Stimulated activated CD8-positive, alpha-beta memory T cell treated with anti-CD3 and anti-CD28 coated beads, Interleukin-15, amount 100 ng/mL, for 48 hours (primary cell): ENCODE data around the gene CYTH2.
"Not testable (repeated sequence)": the region's sequence is repeated elsewhere in the genome, so short reads cannot be mapped to it uniquely, and the experiment has no call there.

ENCODE experiments used
- DNase-seq, 2 donors: peaks; one replicate each; pipeline ENCODE4 v3.0.0-alpha.2; 2020; ENCODE audit warnings: low read depth in 2 of 2

The CYTH2 gene

GRCh38 chr19:48477698-48478338, 8.6 kb downstream of the CYTH2 start:
- DNase-seq = no peak

- no peak for DNase-seq
These were observed 9.4 kb downstream of the CYTH2 start for GRCh38 chr19:48478339-48479256.

DNA sequence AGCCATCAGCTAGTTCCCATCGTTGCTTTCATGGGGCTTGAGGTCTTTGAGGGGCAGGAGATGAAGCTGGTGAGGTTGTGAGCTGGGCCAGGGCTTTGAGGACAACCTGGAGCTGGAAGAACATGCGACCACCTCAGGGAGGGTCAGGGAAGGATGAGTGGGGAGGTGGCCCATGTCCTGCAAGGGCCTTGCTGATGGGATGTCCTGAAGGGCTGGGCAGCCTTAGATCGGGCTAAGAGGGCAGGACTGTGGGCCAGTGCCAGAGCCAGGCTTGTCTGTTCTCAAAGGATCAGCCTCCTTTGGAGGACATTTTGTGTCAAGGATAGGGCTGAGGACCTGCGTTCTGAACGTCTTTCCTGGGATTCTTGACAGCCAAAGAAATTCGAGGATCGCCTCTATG, 10.5 kb downstream of the CYTH2 start:
- DNase-seq = no peak

GRCh38 chr19:48480183-48480557, 11.0 kb downstream of the CYTH2 start:
- no peak for DNase-seq

DNA sequence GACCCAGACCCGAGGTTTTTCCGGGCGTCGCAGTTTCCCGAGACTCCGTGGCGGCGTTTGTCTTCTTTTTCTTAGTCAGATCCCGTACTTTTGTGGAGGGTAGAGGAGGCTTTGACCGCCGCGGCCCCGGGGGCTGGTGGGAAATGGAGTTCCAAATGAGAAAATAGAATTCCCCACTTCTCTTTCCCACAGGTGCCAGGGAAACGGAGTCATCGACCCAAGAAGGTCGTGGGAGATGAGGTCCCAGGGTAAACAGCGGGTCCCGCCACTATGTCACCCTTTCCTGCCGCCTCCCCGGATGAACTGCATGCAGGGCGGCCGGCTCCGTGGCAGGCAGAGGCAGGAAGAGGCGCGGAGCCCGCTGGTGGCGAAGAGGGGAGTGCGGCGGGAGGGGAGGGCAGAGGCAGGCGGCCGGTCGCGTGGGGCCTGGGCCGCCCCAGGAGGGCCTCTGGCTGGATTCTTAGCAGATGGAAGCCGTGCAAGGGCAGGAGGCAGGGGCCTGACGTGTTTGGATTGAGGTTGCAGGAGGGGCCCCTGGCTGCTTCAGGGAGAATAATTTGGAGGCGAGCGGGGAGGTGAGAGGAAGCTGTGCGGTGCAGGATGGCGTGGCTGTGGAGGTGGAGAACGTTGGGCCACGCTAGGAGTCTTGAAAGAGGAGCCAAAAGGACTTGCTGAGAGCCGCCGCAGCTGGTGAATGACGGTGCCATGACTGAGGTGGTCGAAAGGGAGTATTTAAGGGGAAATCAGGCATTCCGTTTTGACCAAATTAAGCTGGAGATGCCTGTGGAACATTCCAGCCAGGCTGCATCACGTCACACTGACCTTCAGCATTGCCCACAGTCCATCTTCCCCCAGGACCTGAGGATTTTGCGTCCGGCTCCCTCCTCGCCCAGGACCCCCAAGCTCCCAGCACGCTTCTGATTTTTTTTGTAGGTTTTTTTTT, 11.7 kb downstream of the CYTH2 start:
- DNase-seq = peak in 1 of 2 donors; percentile 31

GRCh38 chr19:48481846-48482639, 12.9 kb downstream of the CYTH2 start:
- no peak for DNase-seq

- DNase-seq = no peak
These were observed 14.1 kb downstream of the CYTH2 start for GRCh38 chr19:48483301-48483700.

- no peak for DNase-seq
These were observed 15.2 kb downstream of the CYTH2 start for GRCh38 chr19:48484247-48484893.

GRCh38 chr19:48484931-48485612, 15.9 kb downstream of the CYTH2 start:
- no peak for DNase-seq

DNA sequence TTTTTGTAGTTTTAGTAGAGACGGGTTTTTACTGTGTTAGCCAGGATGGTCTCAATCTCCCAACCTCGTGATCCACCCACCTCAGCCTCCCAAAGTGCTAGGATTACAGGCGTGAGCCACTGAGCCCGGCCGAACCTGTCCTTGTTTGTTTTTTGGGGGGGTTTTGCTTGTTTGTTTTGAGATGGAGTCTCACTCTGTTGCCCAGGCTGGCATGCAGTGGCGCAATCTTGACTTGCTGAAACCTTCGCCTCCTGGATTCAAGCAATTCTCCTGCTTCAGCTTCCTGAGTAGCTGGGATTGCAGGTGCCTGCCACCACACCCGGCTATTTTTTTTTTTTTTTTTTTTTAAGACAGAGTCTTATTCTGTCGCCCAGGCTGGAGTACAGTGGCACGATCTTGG, 17.5 kb downstream of the CYTH2 start:
- not testable (repeated sequence) for DNase-seq

GRCh38 chr19:48487544-48487943, 18.4 kb downstream of the CYTH2 start:
- no peak for DNase-seq

DNA sequence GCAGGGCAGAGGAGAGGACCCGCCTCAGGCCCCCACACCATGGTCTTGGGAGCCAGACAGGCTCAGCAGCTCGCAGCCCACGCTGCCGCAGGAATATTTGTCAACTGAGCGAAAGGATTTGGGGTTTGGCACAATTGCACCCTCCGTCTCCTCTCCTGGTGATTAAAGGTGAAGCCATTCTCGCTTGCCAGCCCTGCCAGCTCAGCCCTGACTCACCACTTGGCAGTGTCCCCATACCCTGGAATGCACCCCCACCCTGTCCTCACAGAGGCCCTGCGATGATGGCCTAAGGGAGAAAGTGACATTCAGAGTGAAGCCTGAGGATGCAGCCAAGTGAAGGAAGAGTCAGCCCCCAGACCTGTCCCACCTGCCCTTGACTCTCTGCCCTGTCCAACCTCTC, 18.8 kb downstream of the CYTH2 start:
- no peak for DNase-seq

- not testable (repeated sequence) for DNase-seq
These were observed 19.3 kb downstream of the CYTH2 start for GRCh38 chr19:48488478-48488877.

DNA sequence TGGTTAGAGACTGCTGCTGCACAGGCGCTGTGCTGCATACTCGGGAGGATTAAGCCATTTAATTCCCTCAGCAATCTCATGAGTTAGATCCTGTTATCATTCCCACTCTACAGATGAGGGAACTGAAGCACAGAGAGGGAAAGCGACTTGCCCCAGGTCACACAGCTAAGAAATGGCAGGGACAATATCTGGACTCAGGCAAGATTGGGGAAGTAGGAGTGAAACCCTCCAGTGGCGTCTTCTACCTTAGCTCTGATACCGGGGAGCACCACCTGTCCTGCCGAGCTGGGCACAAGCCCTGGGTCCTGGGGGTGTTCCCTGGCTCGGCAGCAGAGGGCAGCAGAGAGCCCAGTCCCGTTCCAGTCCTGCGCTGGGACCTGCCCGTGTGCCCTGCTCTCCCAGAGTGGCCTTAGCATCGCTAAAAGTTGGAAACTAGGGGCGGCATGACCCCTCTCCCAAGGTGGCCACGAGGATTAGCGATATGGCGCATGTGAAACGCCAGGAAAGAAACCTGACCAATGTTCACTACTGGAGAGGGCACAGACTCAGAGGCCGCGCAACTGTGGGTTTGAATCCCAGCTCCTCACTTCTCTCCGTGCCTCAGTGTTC, 20.5 kb downstream of the CYTH2 start:
- peak; percentile 69 to 71 for DNase-seq

- DNase-seq = peak in 1 of 2 donors; percentile 28
These were observed 22.0 kb downstream of the CYTH2 start for GRCh38 chr19:48490981-48491792.

- DNase-seq = no peak
These were observed 22.6 kb downstream of the CYTH2 start for GRCh38 chr19:48491793-48492123.

- peak; percentile 65 to 82 for DNase-seq
These were observed 24.0 kb downstream of the CYTH2 start for GRCh38 chr19:48492925-48493717.
